GM21576 (cell line): Measurements from ENCODE around the gene UNC5B.

Source experiments
- ATAC-seq: cut with Tn5 transposase; IDR thresholded peaks from one replicate; pipeline ENCODE4 v1.9.1; 2021; ENCODE audit warnings: mild to moderate bottlenecking, moderate library complexity; ENCODE audit not compliant: unreplicated experiment

The UNC5B gene

GRCh38 chr10:71280216-71280615 lies 67.8 kb downstream of the UNC5B start:
- ATAC-seq, result no peak

DNA sequence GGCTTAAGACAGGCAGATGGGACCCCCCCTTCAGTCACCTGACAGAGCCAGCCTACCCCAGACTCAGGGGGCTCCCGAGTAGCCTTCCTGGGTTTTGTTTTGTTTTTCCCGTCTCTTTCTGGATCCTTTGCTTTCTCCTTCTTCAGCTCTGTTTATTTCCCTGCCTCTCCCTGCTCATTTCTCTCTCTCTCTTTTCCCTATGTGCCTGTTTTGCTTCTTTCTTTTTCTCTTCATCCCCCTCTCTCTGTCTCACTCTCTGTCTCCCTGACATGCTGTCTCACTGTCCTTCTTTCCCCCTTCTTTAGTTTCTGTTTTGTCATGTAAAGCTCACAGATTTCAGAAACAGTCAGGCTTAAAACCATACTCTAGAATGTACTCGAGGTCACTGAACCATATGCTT lies 68.5 kb downstream of the UNC5B start:
- no peak for ATAC-seq

DNA sequence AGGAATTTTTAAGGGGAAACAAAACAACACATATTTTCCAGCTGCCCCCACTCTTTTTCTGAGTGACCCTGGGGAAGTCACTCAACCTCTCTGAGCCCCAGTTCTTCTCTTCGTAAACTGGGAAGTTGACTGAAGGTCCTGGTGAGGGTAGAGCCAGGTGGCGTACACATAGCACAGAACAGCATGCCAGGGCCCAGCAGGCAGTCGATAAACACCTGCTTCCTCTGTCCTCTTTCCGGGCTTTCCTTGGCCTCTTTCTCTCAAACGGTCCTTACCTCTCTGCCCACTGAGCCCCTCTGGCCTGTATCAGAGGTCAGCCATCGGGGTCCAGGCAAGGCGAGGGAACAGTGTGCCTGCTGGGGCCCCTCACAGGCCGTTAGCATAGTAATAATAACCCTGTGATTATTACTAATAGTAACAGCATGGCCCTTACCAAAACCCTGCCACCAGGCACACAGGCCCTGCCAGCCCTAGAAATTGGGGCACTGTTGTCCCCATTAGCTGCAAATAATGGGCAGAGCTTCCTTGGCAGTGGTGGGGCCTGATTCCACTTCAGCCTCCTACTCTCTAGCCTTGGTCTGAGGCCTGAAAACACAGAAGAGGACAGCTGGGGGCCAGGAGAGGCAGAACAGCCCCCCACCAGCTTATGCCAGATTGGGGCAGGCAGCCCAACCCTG lies 69.4 kb downstream of the UNC5B start:
- ATAC-seq, result no peak

- ATAC-seq, result no peak
Measured at GRCh38 chr10:71282323-71282680, 69.9 kb downstream of the UNC5B start.

GRCh38 chr10:71283410-71283809 lies 71.0 kb downstream of the UNC5B start:
- ATAC-seq, result no peak

GRCh38 chr10:71283876-71284275 lies 71.5 kb downstream of the UNC5B start:
- ATAC-seq, result no peak

DNA sequence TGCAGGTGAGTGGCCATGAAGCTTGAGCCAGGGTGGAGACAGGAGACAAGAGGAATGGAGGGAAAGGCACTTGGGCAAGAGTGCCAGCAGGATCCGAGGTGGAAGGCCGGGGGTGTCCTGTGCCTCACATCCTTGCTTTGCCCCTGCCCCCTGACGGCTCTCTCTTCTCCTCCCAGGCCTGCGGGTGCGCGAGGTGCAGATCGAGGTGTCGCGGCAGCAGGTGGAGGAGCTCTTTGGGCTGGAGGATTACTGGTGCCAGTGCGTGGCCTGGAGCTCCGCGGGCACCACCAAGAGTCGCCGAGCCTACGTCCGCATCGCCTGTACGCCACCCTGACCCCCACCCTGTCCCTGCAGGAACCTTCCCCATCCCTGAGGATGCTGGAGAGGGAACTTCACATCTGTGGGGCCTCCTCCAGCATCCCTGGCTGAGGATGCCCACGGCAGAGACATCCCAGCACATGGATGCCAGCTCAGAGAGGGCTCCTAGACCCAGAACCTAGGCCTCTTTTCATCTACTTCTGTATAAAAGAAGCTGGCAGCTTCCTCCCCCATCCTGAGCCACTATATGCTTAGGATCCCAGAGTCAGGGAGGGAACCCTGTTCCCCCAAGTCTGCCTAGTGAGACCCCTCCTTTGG lies 72.3 kb downstream of the UNC5B start:
- no peak for ATAC-seq

DNA sequence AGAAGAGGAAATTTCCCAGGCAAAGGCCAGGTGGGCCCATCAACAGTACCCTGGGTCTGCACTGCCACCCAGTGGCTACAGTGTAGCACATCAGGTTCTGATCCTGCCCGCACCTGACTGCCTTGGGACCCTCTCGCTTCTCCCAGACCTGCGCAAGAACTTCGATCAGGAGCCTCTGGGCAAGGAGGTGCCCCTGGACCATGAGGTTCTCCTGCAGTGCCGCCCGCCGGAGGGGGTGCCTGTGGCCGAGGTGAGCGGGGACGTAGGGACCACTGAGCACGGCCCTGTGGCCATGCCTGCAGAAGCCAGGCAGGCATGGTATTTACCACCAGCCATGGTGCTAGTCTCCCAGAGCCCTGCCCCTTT lies 72.8 kb downstream of the UNC5B start:
- ATAC-seq, result no peak

- no peak for ATAC-seq
Measured at GRCh38 chr10:71285986-71286385, 73.6 kb downstream of the UNC5B start.

GRCh38 chr10:71286521-71287294 lies 74.3 kb downstream of the UNC5B start:
- no peak for ATAC-seq

- ATAC-seq, result no peak
Measured at GRCh38 chr10:71287456-71287855, 75.1 kb downstream of the UNC5B start.

DNA sequence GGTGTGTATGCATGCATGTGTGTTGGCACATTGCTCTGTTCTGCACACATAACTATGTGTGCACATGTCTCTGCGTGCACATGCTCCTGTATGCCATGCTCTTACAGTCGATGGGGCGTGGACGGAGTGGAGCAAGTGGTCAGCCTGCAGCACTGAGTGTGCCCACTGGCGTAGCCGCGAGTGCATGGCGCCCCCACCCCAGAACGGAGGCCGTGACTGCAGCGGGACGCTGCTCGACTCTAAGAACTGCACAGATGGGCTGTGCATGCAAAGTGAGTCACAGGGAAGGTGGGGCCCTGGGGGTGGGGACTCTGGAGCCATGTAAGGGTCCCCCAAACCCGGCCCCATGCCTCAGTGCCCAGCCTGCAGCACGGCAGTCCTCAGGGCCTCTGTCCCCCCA lies 76.1 kb downstream of the UNC5B start:
- no peak for ATAC-seq

DNA sequence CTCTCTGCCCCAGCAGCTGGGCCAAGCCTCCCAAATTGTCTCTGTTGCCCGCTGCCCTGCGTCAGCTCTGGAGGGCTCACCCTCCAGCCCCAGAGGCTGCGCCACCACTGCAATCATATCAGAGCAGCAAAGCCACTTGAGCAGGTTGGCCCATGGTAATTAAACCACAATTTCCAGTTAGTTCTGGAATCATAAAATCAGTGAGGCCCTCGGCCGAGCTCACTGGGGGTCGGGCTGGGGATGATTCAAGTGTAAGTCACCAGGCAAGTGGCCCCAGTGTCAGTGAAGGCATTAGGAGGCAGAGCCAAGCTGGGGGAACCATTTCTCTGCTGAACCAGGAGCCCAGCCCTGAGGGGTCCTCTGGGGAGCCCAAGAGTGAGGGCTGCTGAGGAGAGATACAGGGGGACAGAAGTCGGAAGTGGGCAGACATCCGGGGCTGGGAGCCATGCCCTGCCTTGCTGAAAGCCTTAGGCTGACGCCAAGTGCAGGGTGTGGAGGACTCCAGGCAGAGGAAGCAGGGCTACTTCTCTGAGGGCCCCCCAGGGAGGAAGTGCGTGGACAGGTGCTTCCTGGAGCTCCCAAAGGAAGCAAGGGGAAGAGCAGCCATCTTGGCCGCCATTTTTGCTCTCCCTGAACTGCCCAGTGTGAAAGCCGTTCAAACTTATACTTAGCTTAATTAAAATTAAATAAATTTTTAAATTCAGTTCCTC lies 77.2 kb downstream of the UNC5B start:
- ATAC-seq, result no peak

- ATAC-seq, result no peak
Measured at GRCh38 chr10:71290331-71290730, 78.0 kb downstream of the UNC5B start.

- no peak for ATAC-seq
Measured at GRCh38 chr10:71290806-71291527, 78.6 kb downstream of the UNC5B start.

DNA sequence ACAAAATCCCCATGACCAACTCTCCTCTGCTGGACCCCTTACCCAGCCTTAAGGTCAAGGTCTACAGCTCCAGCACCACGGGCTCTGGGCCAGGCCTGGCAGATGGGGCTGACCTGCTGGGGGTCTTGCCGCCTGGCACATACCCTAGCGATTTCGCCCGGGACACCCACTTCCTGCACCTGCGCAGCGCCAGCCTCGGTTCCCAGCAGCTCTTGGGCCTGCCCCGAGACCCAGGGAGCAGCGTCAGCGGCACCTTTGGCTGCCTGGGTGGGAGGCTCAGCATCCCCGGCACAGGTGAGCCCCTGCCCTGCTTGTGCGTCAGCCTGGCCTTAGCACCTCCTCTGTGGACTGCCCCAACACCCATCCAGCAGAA lies 79.1 kb downstream of the UNC5B start:
- ATAC-seq, result no peak

- no peak for ATAC-seq
Measured at GRCh38 chr10:71292624-71293445, 80.5 kb downstream of the UNC5B start.

- no peak for ATAC-seq
Measured at GRCh38 chr10:71293446-71294084, 81.2 kb downstream of the UNC5B start.

GRCh38 chr10:71294091-71294561 lies 81.8 kb downstream of the UNC5B start:
- ATAC-seq, result no peak

DNA sequence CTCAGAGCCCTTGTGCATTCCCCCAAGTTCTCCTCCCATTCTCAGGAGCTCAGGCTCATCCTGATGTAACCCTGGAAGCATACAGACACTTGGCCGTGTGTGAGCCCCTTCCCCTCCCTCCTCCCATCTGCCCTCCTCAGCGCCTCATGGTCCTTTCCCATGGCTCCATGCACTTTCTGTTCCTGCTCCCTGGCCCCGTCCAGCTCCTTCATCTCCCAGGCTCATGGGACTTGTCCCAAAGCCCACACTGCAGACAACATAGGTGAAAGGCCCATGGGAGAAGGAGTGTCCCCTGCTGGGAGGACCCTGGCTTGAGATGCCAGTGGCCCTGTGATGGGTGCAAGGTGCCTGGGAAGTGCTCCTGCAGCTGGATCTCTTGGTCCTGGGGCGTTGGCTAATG lies 82.5 kb downstream of the UNC5B start:
- ATAC-seq, result no peak
